Measurements from ENCODE around the gene ARHGEF28.

Gene ARHGEF28, protein sequence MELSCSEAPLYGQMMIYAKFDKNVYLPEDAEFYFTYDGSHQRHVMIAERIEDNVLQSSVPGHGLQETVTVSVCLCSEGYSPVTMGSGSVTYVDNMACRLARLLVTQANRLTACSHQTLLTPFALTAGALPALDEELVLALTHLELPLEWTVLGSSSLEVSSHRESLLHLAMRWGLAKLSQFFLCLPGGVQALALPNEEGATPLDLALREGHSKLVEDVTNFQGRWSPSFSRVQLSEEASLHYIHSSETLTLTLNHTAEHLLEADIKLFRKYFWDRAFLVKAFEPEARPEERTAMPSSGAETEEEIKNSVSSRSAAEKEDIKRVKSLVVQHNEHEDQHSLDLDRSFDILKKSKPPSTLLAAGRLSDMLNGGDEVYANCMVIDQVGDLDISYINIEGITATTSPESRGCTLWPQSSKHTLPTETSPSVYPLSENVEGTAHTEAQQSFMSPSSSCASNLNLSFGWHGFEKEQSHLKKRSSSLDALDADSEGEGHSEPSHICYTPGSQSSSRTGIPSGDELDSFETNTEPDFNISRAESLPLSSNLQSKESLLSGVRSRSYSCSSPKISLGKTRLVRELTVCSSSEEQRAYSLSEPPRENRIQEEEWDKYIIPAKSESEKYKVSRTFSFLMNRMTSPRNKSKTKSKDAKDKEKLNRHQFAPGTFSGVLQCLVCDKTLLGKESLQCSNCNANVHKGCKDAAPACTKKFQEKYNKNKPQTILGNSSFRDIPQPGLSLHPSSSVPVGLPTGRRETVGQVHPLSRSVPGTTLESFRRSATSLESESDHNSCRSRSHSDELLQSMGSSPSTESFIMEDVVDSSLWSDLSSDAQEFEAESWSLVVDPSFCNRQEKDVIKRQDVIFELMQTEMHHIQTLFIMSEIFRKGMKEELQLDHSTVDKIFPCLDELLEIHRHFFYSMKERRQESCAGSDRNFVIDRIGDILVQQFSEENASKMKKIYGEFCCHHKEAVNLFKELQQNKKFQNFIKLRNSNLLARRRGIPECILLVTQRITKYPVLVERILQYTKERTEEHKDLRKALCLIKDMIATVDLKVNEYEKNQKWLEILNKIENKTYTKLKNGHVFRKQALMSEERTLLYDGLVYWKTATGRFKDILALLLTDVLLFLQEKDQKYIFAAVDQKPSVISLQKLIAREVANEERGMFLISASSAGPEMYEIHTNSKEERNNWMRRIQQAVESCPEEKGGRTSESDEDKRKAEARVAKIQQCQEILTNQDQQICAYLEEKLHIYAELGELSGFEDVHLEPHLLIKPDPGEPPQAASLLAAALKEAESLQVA (N-terminal part only)

DNA sequence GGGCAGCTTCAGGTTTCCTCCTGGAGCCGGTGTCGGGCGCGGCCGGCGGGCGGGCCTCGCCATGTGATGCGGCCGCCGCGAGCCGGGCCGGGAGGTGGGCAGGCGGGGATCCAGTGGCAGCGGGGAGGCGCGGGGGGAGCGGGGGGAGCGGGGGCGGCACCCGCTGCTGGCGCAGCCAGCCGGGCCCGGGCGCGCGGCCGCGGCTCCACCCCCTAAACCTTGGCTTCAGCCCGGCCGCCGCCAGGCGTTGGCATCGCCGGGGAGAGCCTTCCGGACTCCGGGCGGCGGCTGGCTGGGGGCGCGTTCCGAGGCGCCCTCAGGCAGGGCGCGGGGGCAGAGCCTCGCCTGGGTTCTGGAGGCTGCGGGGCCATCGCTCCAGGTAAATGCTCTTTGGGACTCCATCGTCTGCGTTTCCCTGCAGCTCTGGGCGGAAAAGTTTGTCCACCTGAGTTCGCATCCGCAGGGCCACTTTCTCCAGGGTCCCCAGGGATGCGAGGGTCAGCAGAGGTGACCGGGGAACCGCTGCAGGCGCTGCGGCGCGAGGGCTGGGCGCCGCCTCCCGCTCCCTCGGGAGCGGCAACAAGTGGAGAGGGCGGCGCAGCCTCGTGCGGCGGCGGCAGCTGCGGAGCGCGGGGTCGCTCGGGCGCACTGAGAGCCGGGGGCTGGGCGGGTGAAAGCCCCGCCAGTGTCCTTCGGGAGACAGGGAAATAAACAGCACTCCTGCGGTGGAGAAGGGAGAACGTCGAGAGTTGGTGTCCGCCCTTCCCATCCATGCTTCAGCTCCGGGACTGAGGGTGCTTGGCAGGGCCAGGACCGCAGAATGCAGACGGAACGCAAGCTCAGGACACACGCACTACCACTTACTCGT lies at the start of gene ARHGEF28:
TSS of gene ARHGEF28 (plus strand) at position 253 of the 868 bp plus-strand sequence. CDS start 58,656 bp downstream, outside the sequence.
- no peak for FAIRE-seq

DNA sequence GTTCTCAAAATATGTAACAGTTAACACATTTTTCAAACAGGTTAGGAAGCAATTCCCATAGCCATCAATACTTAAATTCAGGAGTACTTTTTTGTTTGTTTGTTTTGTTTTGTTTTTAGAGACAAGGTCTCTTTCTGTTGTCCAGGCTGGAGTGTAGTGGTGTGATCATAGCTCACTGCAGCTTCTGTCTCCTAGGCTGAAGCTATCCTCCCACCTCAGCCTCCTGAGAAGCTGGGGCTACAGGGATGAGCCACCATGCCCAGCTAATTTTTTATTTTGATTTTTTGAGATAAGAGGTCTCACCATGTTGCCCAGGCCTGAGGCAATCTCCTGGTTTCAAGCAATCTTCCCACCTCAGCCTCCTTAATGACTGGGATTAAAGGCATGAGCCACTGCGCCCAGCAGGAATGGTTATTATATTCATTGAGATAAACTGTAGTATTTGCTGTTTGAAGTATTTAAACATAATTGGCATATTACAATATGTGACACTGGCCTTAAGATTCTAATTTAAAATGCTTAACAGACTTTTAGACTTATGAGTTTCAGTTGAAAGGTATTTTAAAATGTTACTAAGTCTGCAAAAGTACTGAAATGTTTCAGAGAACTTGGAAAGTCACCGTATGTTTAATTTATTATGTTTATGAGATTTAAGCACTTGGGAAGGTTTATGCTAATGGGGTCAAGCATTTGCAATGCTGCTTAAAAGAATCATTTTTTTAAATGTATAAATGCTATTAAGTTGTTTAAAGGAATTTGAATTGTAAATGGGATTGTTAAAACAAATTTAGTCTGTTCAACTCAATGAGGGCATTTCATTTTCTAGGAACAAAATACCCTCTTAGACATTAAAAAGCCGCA lies 43.5 kb upstream of the ARHGEF28 start:
- FAIRE-seq: no peak

DNA sequence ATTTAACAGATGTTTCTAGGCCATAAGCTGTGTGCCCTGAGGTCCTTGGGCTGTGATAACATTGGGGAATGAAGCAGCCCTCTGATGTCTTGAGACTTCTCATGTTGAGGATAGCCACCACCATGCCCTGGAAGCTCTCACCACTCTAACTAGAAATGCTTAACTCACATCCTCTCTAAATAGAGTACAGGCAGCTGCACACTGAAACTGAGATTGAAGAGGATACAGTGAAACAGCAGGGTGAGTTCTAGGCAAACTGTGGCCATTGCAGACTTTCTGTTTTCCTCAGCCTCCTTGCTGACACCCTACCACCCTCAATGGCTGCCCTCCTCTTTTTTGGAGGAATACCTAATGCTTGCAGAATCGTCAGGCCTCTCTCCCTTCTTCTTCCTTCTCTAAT lies 38.1 kb upstream of the ARHGEF28 start:
- no peak for FAIRE-seq

DNA sequence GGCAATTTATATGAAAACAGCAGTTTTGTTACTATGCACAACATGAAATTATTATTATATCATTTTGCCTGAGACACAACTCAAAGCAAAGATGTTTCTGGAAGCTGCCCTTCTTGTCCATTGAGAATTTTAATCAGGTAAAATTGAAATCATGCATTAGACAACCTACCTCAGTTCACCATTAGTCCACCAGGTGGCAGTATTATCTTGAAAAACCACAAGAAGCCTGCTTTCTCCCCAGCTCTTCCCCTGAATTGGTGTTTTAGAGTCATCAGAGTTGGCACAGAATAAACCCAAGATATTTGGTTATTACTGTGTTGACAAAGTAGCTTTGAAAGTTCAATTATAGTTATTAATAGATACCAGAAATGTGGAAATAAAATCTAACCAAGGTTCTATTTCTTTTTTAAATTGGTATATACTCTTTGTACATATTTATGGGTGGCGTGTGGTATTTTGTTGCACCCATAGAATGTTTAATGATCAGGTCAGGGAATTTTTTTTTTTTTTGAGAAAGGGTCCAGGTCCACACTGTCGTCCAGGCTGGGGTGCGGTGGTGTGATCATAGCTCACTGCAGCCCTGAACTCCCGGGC lies 34.8 kb upstream of the ARHGEF28 start:
- peak; percentile 95 for FAIRE-seq

DNA sequence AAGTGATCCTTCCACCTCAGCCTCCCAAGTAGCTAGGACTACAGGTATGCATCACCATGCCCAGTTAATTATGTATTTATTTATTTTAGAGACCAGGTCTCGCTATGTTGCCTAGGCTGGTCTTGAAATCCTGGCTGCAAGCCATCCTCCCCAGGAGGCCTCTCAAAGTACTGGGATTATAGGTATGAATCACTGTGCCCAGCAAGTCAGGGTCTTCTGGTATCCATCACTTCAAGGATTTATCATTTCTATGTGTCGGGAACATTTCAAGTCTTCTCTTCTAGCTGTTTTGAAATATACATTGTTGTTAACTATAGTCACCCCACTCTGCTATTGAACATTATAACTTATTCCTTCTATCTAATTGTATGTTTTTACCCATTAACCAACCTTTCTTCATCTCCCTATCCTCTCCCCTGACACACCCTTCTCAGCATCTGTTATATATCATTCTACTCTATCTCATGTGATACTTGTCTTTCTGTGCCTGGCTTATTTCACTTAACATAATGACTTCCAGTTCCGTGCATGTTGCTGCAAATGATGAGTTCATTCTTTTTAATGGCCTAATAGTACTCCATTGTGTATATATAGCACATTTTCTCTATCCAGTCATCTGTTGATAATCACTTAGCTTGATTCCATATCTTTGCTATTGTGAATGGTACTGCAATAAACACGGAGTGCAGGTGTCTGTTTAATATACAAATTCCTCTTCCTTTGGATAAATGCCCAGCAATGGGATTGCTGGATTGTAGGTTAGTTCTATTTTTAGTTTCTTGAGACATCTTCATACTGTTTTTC lies 34.1 kb upstream of the ARHGEF28 start:
- FAIRE-seq: no peak

DNA sequence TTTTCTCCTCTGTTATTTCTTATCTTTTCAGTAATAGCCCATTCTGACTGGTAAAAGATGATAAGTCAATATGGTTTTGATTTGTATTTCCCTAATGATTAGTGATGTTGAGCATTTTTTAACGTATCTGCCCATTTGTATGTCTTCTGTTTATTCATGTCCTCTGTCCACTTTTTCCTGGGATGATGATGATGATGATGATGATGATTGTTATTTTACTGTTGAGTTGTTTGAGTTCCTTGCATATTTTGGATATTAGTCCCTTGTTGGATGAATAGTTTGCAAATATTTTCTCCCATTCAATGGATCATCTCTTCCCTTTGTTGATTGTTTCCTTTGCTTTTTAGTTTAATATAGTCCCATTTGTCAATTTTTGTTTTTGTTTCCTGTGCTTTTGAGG lies 33.4 kb upstream of the ARHGEF28 start:
- FAIRE-seq: no peak

DNA sequence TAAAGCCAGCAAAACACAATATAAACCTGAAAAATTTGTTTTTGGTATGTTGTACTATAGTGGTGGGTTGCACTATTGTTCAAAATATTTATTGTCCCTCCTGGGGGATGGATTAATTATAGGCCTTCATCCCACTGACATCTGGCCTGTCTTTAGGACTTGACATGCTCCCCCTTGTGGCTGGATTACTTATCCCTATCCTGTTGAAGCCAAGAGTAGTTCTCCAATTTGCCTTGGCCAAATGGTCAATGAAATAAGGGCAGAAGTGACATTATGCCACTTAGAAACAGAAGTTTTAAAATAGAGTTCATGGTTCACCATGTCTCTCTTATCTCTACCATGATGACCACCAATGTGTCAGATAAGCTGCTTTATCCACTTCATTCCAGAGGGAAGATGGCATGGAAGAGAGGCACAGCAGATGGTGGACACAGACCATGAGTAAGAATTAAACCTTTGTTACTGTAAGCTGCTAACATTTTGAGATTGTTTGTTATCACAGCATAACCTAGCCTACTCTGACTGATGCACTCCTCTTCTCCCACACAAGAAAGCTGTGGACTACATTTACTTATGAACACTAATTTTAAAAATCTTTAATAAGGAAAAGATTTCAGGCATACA lies 29.2 kb upstream of the ARHGEF28 start:
- no peak for FAIRE-seq

DNA sequence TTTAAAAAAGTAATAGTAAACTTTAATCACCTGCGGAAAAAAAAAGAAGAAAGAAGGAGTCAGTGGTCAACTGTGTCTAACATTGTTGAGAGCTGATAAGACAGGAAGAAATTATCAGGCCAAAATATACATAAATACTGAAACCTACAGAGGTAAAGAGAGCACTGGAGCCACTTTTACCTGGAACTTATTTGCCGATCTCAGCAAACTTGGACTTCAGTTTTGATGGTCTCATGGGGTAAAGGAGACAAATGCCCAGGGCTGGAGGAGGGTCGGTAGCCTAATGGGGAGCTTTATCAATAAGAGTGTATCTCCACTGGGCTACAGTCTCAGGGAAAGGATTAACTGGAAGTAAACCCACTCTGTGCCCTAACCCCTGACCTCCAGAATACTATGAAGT lies 26.6 kb upstream of the ARHGEF28 start:
- no peak for FAIRE-seq

DNA sequence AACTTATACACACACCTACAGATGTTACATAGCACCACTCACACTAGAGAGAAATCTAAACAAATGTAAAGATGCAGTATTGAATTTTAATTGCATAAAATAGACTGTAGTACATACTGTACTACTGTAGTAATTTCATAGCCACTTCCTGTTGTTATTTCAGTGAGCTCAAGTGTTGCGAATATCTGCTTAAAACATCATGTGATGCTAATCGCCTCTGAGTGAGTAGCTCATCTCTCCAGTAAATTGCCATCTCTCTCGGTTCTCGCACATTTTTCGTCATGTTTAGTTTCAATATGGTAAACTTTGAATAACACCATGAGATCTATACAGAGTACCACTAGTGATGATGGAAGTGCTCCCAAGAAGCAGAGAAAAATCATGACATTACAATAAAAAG lies 22.0 kb upstream of the ARHGEF28 start:
- FAIRE-seq: no peak

DNA sequence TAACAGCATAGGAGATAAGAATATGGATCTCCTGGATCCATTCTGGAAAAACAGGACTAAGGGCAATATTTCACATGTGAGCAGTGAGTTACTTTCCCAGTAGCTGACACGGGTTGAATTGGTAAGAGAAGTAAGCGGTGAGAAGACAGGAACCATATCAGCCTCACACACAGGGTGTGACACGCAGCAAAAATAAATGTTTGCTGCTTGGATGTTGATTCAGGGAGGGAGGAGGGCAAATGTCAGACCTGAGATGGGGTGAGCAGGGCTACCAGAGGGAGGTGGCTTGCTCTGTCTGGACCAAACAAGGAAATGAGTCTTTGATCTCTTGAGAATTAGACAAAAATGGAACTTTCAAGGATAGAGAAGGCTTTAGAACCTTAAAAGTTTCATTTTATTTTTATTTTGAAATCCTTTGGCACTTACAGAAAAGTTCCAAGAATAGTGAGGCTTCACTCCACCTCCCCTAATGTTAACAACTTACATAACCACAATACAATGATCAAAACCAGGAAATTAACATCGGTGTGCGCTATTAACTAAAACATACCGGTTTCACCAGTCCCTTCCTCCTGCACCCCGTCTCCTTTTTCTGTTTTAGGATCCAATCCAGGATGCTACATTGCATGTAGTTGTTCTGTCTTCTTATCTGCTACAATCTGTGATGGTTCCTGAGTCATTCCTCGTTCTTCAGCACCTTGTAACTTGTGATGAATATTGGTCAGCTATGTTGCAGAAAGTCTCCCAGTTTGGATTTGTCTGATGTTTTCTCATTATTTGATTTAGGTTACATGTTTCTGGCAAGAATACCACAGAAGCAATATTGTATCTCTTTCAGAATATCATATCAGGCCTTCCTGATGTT lies 20.5 kb upstream of the ARHGEF28 start:
- no peak for FAIRE-seq

DNA sequence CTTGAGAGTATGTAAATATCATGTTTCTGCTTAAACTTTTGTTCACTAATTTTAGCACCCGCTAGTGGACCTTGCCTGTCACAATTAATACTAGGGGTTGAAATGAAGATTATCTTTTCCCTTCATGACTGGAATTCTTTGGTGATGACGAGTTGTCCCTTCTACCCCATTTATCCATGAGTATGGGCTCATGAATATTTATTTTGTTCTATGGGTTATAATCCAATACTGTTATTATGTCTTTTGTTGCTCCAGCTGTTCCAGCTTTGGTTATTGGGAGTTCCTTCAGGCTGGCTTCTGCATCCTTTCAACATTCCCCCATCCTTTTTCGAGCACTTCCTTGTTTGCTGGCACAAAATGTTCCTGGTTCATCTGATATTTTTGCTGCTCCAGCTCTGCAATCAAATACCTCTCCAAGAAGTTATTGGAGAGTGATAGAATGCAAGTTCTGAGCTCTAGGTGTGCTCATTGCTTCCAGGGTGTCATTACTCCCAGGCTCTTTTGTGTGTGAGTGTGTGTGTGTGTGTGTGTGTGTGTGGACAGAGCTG lies 19.7 kb upstream of the ARHGEF28 start:
- no peak for FAIRE-seq

DNA sequence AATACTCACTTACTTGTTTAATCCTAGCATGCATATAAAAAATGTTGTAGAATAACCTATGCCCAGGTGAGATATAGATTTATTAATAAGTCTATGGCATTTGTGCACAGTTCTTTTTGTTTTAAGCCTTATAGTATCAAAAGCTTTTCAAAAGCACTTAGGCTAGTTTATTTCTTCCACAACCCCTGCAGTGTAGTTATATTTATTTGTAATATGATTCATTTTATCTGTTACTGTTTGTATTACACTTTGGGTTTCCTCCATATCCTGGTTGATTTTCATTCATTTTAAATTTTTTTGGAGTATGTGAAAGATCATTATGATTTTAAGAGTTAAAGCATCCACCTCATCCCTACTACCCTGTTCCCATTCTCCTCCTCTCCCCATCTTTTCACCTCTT lies 18.8 kb upstream of the ARHGEF28 start:
- FAIRE-seq: no peak

DNA sequence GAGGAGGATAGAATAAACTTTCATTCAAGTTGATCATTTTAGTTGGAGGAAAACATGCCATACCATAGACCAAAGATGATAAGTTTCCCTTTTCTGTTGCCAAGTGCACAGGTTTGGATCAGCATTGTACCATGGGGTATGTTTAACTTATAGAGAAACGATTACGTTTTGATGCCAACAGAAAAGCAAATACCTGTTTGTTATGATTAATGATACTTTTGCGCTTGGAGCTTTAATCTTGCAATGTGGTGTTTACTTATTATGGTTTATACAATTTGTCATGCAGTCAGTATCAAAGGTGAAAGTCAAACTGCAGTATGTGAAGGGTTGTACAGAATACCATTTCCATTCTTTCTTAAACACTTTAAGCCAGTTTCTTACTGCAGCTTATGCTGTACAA lies 13.2 kb upstream of the ARHGEF28 start:
- no peak for FAIRE-seq

DNA sequence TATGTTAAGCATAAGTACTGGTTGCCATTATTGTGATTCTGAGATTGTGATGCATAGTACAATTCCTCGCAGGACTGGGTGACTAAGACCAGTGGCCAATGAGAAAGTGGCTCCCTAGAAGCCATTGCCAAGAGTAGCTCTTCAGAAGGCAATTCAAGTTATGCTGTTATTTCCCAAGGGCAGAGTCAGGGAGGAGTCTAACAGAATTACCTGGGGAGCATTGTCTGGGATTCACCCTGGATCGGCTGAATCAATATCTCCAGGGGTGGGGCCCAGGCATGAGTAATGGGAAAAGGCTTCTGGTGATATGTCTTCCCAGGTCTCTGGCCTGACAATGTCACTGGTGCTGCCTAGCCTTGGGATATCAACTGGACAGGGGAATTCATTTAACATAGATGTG lies 10.9 kb upstream of the ARHGEF28 start:
- FAIRE-seq: no peak

DNA sequence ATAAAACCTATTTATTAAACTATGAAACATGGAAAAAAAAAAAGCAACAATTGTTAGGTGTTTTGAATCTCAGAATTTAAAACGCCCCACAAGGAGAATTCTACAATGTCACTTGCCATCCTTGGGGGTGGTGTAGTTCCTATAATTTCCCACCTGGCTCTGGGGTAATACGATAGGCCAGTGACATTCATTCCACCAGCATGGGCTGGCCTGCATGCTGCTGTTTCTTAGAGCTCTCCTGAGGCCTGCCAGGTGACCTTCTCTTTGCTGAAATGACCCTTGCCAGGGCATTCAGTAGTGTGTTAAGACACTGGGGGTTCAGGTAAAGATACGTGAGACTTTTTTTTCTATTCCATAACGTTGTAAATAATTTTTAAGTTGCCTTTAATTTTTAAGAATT lies 10.0 kb upstream of the ARHGEF28 start:
- no peak for FAIRE-seq

DNA sequence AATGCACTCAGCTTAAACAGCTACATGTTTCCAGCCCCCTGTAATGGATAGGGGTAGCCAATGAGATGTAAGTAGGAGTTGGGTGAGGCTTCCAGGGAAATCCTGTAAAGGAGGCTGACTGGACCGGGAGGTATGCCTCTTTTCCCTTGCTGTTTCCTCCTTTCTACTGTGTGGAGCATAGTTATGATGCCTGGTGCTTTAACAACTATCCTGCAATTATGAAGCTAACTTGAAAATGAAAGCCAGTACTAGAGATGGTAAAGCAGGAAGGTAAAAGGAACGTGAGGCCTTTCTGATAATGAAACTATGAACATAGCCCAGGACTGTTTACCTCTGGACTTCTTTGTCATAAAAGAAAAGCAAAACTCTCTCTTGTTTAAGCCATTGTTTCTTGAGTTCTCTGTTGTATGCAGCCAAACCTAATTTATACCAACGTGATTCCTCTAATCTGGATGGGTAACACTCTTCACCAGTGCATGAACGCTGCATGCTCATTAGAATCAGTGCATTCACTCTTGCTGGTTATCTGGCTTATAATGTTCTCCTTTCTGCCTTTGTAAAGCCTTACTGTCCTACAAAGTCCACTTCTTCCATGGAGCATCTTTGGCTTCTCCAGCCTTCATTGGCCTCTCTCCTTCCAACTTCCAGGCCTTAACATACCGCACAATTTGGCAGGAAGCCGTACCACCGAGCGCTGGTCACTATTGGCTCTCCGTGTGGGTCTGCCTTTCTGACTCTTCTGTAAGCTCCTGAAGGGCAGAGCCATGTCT lies 8.3 kb upstream of the ARHGEF28 start:
- FAIRE-seq: no peak

Measured in A204.1 (cell line).